GM21717 (cell line): ENCODE results near the gene ARFGAP3.

Experiments
- ATAC-seq: cut with Tn5 transposase; IDR thresholded peaks from one replicate; pipeline ENCODE4 v1.9.1; 2021; ENCODE audit warnings: mild to moderate bottlenecking, moderate library complexity; ENCODE audit not compliant: unreplicated experiment

ARFGAP3 gene

DNA sequence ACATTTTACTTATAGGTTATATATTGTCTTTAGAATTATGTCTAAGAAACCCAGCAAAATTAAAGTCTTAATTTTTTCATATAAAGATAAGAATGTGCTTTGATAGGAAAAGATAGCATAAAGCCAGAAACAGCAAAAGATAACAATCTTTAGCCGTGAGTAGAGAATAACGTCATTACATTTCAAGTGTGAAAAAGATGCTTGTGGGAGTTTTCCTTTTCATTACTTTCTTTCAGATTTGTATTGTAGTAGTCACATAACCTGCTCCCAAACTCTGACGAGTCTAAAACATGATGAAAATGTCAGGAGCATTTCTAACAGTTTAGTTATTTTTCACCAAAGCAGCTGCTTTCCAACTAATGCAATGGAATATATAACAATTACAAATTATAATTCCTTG is 31.3 kb downstream of the ARFGAP3 start:
- ATAC-seq = no peak

GRCh38 chr22:42821386-42821785 is 35.7 kb downstream of the ARFGAP3 start:
- no peak for ATAC-seq

DNA sequence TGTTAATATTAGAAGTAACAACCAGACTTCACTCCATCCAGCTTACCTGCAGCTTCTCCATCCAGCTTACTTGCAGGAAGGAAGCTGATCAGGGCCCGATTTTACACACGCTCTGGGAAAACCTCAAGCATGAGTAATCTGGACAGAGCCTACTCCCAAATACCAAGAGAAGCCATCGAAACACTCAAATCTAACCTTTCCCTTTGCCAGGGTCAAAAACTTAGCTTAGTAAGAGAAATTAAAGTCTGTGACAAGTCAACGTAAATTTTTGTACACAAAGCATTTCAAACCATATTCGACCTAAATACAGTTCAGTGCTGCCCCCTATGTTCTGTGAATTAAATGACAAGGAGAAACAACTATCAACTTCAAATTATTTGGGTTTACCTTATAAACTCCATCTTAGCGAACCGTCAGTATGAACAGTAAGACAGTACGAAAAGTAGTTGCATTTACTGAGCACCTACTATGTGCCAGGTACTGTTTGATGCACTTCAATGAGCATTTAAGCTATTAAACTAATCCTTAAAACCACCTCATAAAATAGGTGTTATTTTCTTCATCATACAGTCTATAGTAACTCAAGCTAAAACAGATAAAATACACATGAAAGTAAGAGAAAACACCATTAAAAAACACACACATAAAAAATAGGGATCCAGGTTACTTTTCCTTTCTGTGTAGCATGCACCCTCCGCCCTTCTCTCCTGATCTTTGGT is 36.9 kb downstream of the ARFGAP3 start:
- ATAC-seq = no peak

DNA sequence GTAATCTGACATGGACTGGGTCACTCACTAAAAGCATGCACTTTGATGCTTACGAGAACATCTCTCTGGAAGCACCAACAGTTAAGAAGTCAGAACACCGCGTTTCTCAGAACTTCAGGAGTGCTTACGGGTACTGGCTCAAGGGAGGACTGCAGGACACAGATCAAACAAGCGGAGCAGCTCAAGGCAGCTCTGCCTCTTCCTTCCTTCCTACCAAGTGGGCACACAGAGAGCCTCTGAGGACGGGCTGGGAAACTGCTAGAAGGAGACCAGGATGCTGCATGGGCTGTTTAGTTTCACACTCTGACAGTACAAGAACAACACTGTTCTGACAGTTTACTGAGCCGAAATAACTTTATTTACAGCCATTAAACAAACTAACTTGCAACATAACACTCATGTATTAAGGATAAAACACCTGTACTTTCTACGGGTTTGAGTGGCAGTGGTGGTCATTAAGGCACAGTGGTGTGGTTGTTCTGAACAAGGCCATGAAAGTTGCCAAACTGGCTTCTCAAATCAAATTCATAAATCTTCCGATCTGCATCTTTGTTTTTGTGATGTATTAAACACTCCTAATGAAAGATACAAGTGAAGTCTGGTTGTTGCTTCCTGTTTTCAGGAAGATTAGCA is 37.5 kb downstream of the ARFGAP3 start:
- ATAC-seq = no peak

- no peak for ATAC-seq
Measured at GRCh38 chr22:42817556-42817955, 39.5 kb downstream of the ARFGAP3 start.

- ATAC-seq = no peak
Measured at GRCh38 chr22:42816336-42816735, 40.7 kb downstream of the ARFGAP3 start.

GRCh38 chr22:42814616-42815015 is 42.5 kb downstream of the ARFGAP3 start:
- no peak for ATAC-seq

- no peak for ATAC-seq
Measured at GRCh38 chr22:42814215-42814614, 42.9 kb downstream of the ARFGAP3 start.

DNA sequence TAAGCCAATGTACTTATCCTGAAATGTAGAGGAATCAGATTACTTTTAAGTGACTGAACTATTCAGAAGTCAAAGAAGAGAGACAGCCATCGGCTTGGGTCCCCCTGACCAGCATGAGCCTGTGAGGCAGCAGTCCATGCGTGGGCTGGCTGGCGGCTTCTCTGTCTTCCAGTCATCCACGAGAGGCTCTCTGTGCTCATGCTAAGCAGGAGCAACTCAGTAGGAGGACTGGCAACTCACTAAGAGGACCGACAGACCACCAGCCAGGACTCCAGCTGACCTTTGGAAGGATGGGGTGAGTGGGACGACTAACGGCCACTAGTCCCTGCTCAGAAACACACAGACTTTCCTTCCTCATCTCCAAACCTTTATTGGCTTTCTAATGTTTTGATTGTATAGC is 43.6 kb downstream of the ARFGAP3 start:
- ATAC-seq = no peak

GRCh38 chr22:42811459-42811858 is 45.6 kb downstream of the ARFGAP3 start:
- no peak for ATAC-seq

GRCh38 chr22:42808521-42808920 is 48.6 kb downstream of the ARFGAP3 start:
- ATAC-seq = no peak

- no peak for ATAC-seq
Measured at GRCh38 chr22:42807185-42807584, 49.9 kb downstream of the ARFGAP3 start.

- no peak for ATAC-seq
Measured at GRCh38 chr22:42805998-42806830, 50.9 kb downstream of the ARFGAP3 start.

- no peak for ATAC-seq
Measured at GRCh38 chr22:42805016-42805997, 51.8 kb downstream of the ARFGAP3 start.

DNA sequence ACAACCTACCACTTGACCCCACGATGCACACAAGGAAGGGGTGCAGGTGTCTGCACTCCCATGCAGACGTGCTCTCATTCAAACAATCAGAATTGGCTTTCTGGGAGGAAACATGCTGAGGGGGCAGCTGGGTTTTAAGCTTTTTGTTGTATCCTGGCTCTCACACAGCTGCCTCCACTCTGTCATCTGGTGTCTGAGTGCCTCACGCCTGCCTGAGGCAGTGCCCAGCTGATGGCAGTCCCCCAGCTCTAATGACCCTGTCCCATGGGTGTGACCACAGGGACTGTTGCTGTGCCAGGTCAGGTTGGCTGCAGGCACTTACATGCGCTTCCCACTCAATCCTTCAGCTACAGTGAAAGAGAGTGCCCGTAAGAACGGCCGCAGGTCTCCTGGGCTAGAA is 53.7 kb downstream of the ARFGAP3 start:
- no peak for ATAC-seq

DNA sequence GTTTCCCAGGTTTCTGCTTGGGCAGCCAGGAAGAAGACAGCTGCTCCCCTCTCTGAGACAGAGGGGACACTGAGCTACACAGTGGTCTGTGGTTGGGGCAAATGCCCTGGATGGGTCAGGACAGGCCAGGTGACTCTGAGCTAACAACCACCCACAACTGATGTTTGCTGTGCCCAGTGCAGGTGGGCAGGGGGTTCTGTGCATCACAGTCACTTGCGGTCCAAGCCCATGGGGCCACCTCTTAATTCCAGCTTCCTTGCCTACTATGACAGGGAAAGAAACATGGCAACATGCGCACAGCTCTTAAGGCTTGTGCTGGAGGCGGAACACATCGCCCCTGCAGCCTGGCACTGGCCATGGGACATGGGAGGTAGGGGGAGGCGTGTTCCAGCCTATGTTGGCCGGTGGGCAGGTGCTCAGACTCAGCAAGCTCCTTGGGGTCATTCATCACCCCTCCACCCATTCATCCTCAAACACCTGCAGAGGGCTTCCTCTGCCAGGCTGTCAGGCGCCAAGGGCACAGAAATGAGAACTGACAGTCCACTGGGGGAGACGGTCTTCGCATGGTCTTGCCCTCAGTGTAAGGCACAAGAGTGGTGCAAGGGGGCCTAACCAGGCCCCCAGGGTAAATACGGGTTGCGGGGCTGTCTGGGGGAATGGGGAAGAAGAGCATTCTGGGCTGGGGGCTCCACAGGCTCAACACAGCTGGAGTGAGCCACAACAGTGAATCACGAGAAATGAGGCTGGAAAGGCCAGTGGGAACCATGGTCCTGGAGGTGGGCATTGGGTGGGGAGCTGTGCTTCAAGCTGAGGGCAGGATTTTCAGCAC is 55.6 kb downstream of the ARFGAP3 start:
- no peak for ATAC-seq

- ATAC-seq = no peak
Measured at GRCh38 chr22:42800451-42801251, 56.4 kb downstream of the ARFGAP3 start.

- no peak for ATAC-seq
Measured at GRCh38 chr22:42799461-42800405, 57.3 kb downstream of the ARFGAP3 start.
